ENCODE data around the gene SAMD14.

Gene SAMD14

GRCh38 chr17:50097455-50097854 is 32.5 kb downstream of the SAMD14 start:
- DNase-seq (ENCODE audit: low spot score), result no peak

- DNase-seq (ENCODE audit: low spot score), result no peak
Observed at GRCh38 chr17:50096758-50097157, 33.2 kb downstream of the SAMD14 start.

- no peak for DNase-seq (ENCODE audit: low spot score)
Observed at GRCh38 chr17:50096092-50096491, 33.9 kb downstream of the SAMD14 start.

- DNase-seq (ENCODE audit: low spot score), result peak; percentile 65
Observed at GRCh38 chr17:50095626-50096037, 34.3 kb downstream of the SAMD14 start.

GRCh38 chr17:50094753-50095619 is 35.0 kb downstream of the SAMD14 start, which contains the start of gene PDK2:
Gene PDK2 (plus strand): TSS chr17:50095351. CDS start chr17:50095436, 85 bp downstream.
- DNase-seq (ENCODE audit: low spot score), result peak; percentile 97

GRCh38 chr17:50094243-50094752 is 35.7 kb downstream of the SAMD14 start:
- DNase-seq (ENCODE audit: low spot score), result peak; percentile 91

GRCh38 chr17:50093807-50094206 is 36.2 kb downstream of the SAMD14 start:
- no peak for DNase-seq (ENCODE audit: low spot score)

GRCh38 chr17:50093246-50093645 is 36.7 kb downstream of the SAMD14 start:
- DNase-seq (ENCODE audit: low spot score), result no peak

- DNase-seq (ENCODE audit: low spot score), result no peak
Observed at GRCh38 chr17:50091918-50092285, 38.1 kb downstream of the SAMD14 start.

- no peak for DNase-seq (ENCODE audit: low spot score)
Observed at GRCh38 chr17:50090971-50091917, 38.7 kb downstream of the SAMD14 start.

GRCh38 chr17:50090071-50090470 is 39.9 kb downstream of the SAMD14 start:
- no peak for DNase-seq (ENCODE audit: low spot score)

GRCh38 chr17:50088952-50089825 is 40.8 kb downstream of the SAMD14 start:
- DNase-seq (ENCODE audit: low spot score), result no peak

GRCh38 chr17:50087912-50088405 is 42.0 kb downstream of the SAMD14 start:
- DNase-seq (ENCODE audit: low spot score), result no peak

- peak; percentile 75 for DNase-seq (ENCODE audit: low spot score)
Observed at GRCh38 chr17:50087246-50087911, 42.6 kb downstream of the SAMD14 start.

GRCh38 chr17:50081757-50082156 is 48.2 kb downstream of the SAMD14 start:
- DNase-seq (ENCODE audit: low spot score), result no peak

GRCh38 chr17:50080827-50081226 is 49.1 kb downstream of the SAMD14 start:
- no peak for DNase-seq (ENCODE audit: low spot score)

GRCh38 chr17:50080096-50080480 is 49.9 kb downstream of the SAMD14 start:
- no peak for DNase-seq (ENCODE audit: low spot score)

GRCh38 chr17:50079334-50080095 is 50.4 kb downstream of the SAMD14 start:
- no peak for DNase-seq (ENCODE audit: low spot score)

GRCh38 chr17:50078430-50078829 is 51.5 kb downstream of the SAMD14 start:
- no peak for DNase-seq (ENCODE audit: low spot score)

Measured in SK-N-DZ (cell line).